Hematopoietic multipotent progenitor cell treated with erythropoietin and hydrocortisone succinate and interleukin-3 and kit ligand, for 4 days (in vitro differentiated cells): ENCODE results near the gene SSX2IP.
A peak's percentile ranks its signal among the peaks of the same experiment; 100 is the strongest.
"Not testable (repeated sequence)": the region's sequence is repeated elsewhere in the genome, so short reads cannot be mapped to it uniquely, and the experiment has no call there.

ENCODE experiments used
- DNase-seq: peaks from one replicate; pipeline ENCODE4 v3.0.0-alpha.2; 2015

SSX2IP gene, protein sequence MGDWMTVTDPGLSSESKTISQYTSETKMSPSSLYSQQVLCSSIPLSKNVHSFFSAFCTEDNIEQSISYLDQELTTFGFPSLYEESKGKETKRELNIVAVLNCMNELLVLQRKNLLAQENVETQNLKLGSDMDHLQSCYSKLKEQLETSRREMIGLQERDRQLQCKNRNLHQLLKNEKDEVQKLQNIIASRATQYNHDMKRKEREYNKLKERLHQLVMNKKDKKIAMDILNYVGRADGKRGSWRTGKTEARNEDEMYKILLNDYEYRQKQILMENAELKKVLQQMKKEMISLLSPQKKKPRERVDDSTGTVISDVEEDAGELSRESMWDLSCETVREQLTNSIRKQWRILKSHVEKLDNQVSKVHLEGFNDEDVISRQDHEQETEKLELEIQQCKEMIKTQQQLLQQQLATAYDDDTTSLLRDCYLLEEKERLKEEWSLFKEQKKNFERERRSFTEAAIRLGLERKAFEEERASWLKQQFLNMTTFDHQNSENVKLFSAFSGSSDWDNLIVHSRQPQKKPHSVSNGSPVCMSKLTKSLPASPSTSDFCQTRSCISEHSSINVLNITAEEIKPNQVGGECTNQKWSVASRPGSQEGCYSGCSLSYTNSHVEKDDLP

DNA sequence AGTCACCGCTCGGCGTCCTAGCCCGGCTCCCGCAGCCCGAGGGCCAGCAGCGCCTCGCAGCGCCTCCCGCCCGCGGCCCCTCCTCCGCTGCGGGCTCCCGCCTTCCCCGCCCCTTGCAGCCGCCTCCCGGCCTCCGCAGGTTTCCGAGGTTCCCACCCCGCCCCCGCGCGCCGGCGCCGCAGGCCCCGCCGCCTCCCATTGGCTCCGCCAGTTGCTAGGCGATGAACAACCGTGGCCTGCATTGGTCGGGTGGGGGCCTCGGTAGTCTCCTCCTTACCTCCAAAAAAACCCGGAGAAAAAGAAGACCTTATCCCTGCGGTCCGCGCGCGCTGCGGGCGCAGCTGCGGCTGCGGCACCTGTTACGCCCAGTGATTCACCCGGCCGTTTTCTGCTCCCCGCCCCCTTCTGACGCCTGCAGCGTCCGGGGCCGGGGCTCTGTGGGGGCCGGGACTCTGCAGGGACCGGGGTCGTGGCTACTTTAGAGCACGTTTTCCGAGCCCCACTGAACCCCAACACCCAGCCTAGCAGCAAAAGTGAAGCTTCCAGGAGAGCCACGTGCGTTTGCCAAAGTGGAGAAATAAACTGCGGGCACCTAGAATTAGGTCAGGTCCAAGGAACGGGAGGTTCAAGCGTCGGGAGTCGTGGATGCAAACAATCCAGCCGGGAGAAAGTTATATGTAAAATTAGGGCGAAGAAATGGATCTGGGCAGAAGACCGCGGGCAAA is at the start of gene SSX2IP:
Gene SSX2IP (minus strand): TSS at position 65 of the 725 bp plus-strand sequence. CDS start 19,242 bp downstream, outside the sequence.
- peak; percentile 99 for DNase-seq

DNA sequence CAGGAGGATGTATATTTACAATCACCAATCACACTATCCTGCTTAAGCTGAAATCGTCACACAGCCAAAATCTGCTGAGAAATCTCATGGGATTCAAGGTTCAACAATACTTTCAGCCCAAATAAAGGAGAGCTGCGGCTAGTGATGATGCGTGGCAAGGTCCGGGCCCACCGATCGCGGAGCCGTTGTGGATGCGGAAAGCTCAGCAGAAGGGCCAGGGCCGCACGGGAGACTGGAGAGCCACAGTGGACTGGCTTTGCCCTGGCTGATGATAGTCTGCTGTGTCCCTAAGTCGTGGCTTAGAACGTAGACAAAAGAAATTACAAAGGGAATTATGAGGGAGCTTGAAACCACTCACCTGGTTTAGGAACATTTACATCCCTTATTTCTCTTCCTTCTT is 48.0 kb upstream of the SSX2IP start:
- DNase-seq: no peak

GRCh38 chr1:84737590-84737989 is 47.3 kb upstream of the SSX2IP start:
- DNase-seq: no peak

- DNase-seq: no peak
Measured at GRCh38 chr1:84736944-84737343, 46.7 kb upstream of the SSX2IP start.

DNA sequence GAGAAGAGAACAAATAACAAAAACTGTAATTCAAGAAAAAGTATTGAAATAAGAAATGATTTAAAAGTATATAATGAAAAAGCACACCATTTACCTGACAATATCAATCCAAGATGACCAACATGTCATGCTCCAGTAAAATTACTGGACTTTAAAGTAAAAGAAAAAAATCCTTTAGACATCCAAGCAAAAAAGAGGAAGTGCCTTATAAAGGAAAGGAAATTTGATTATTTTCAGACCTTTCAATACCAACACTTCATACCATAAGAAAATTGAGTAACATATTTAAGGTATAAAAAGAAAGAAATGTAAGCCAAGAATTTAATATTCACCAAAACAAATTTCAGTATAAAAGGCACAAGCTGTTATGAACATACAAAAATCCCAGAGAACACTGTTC is 46.2 kb upstream of the SSX2IP start:
- no peak for DNase-seq

DNA sequence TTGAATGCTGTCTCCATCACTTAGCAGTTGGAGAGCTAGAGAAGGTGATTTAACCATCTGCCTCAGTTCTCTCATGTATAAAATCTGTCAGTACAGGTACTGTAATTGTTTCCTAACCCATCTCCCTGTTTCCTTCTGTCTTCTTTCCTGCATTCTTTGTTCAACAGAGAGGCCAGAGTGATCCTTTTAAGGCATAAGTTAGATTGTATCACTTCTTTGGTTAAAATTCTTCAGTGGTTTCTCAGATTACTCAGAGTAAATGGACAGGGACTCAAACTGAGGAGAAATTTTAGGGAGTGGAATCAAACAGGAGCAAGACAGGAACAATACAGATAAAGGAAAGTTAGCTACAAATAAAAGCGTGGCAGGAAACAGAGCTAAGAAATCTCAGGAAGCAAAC is 45.2 kb upstream of the SSX2IP start:
- DNase-seq: no peak

DNA sequence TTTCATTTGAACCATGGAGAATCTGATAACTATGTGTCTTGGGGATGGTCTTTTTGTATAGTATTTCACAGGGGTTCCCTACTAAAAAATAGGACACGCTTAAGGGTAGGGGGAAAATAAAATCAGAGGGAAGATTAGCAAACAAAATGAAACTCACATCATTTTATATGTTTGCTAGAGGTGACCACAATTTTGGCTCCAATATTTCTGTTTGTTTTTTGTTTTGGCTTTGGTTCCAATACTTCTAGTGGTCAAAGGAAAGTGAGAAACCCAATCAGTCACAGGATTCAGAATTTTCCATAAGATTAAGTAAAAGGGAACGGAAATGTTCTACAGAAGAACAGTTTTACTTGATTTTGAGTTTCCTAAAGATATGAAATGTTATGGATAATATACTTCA is 42.3 kb upstream of the SSX2IP start:
- DNase-seq: no peak

- DNase-seq: no peak
Measured at GRCh38 chr1:84731519-84731918, 41.3 kb upstream of the SSX2IP start.

DNA sequence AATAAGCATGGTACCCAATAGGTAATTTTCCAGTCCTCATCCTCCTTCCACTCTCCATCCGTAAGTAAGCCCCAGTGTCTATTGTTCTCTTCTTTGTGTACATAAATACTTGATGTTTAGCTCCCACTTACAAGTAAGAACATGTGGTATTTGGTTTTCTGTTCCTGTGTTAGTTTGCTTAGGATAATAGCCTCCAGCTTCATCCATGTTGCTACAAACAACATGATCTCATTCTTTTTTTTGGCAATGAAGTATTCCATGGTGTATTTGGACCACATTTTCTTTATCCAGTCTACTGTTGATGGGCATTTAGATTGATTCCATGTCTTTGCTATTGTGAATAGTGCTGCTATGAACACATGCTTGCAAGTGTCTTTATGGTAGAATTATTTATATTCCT is 37.5 kb upstream of the SSX2IP start:
- DNase-seq: not testable (repeated sequence)

GRCh38 chr1:84726593-84727499 is 36.6 kb upstream of the SSX2IP start:
- no peak for DNase-seq

DNA sequence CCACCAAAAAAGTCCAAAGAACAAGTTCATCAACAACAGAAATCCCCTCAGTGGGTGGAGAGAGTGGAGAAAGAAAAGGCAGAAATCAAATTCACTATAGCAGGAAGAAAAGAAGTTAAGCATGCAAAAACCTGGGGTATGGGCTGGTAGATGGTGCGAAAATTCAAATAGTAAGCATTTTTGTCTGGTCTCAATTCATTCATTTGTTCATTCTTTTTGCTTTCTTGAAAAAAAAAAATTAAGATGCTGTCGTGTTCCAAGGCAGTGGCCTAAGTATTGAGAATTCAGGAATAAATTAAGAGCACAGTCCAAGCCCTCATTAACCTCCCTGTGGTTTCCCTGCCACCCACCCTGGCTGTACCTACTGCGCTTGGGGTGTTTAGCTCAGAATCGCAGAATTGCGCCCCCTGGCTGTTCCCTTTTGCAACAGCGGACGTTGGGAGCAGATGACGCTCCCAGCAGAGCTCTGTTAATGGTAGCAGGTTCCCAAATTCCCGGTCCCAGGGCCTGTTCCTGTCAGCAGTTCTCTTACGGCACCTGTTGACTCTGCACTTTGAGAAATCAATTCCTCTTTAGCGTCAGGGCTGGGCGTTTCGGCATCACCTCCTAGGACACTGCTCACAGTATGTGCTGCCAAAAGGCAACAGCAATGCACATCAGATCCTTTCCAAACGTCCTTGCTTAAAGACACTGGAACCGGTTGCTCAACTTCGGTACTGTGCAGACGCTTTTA is 34.0 kb upstream of the SSX2IP start:
- peak; percentile 38 for DNase-seq

- no peak for DNase-seq
Measured at GRCh38 chr1:84722794-84723193, 32.5 kb upstream of the SSX2IP start.

DNA sequence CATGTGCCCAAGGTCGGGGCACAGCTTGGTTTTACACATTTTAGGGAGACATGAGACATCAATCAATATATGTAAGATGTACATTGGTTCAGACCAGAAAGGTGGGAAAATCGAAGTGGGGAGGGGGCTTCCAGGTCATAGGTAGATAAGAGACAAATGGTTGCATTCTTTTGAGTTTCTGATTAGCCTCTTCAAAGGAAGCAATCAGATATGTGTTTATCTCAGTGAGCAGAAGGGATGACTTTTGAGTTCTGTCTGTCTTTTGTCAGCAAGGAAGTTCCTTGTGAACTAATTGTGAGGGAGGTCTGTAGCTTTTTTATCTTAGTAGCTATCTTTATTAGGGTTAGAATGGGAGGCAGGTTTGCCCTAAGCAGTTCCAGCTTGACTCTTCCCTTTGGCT is 31.6 kb upstream of the SSX2IP start:
- not testable (repeated sequence) for DNase-seq

GRCh38 chr1:84721152-84721551 is 30.9 kb upstream of the SSX2IP start:
- DNase-seq: peak; percentile 35

DNA sequence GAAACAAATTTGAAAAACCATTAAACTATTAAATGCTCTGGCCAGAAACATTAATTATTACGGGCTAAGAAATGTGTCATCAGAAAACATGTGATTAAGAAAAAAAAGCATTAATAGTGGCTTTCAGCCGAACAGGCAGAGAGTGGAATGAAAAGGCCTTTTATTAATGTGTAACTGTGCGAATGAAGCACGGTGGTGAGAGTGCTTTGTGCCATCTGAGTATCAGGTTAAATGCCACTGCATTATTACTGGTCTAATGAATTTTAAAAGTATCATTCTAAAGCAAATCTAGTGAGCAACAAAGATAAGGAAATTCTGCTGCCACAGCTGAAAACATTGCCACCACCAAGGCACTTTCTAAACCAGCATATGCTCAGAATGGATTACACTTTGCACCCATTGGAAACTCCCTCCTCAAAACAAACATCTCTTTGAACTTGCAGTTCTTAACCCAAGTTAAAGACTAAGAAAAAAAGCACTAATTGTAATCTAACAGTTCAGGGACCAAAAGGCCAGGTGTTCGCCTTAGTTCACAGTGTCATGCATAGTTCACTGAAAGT is 30.0 kb upstream of the SSX2IP start:
- DNase-seq: peak; percentile 20

DNA sequence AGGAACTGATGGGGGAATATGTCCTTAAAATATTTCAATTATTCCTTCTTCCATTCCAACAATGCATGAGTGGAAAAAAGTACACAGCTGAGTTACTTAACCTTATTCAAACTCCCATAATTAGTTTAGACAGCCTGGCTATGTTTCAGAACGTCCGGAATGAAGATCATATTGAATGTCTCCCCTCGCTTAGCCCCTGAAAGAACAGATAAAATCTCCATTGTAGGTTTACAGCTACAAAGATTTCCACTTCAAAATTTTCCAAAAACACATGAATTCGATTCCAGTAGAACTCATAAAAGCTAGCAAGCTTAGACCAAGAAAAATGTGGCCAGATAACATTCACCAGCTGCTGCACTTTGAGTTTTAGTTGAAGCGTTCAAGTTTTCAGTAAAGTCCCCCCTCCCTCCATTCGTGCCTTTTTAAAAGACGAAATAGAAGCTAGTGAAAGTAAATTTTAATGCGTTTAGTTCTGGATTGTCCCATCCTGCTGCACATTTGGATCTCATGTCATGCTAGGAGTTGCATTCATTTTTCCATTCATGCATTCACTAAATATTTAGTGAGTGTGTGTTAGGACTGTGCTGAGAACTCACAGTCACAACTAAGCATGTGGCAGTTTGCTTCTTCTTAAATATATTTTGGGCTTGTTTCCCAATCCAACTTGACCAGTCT is 29.4 kb upstream of the SSX2IP start:
- DNase-seq: no peak

- DNase-seq: no peak
Measured at GRCh38 chr1:84715342-84716019, 25.2 kb upstream of the SSX2IP start.

DNA sequence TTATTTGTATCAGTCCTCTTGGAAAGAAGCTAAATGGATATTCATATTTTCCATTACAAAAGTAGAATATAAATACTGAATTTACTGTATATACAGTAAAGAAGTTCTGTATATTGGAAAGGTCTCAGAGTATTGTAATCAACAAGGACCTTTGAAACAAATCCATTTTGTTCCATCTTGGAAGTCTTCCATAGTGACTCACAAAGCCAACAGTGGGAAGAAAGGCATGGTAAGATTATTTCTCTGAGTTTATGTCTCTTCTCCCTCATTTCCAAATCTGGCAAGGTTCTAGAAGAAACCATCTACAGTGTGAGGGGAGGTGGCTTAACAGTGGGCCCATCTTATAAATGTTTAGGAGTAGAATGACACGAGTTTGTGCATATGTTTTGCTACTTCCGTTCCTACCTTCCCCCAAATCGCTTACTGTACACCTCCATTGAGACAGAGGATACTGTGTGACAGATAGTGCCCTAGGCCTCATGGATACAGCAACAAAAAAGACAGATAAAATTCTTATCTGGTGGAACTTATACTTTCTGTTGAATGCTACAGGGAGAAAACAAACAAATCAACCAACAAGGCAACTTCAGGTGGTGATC is 22.1 kb upstream of the SSX2IP start:
- no peak for DNase-seq

DNA sequence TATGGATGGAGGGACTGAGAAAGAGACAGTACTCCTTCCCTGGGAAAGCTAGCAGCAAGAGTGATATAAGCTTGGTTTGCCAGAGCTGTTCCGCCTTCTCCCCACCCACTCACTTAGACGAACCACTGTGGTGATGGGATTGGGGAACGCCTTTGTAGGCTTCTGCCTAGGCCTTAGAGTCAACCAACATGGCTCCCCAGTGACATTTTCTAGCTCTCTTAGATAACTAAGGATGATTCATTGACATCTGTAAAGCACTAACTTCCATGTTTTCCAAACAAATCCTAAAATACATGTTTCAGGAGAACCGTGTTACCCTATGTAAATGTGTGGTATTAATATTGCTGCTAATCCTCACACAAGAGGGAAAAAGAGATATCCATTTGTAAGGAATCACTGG is 21.6 kb upstream of the SSX2IP start:
- no peak for DNase-seq

- DNase-seq: no peak
Measured at GRCh38 chr1:84711121-84711520, 20.9 kb upstream of the SSX2IP start.
